B cell (primary cell): Measurements from ENCODE around the gene SLC35F3. TPM values are rescaled to one million over a fixed set of nuclear protein-coding genes. Genes with fewer than 3 reads are reported as not detected.
A peak's percentile ranks its signal among the peaks of the same experiment; 100 is the strongest.

Experiments
- ATAC-seq: fragments of 200-7000 bp; cut with Tn5 transposase; one replicate; pipeline ENCODE4 v1.10.0; 2021; ENCODE audit warnings: low read depth, mild to moderate bottlenecking, moderate number of reproducible peaks, moderate library complexity
- CTCF ChIA-PET: fragments of 350-600 bp; sonication (Branson Sonifier 250); formaldehyde crosslinking; loops from one replicate; lab custom pipeline; 2021; ENCODE audit warnings: antibody characterized with exemption, inconsistent platforms; lab: Charles Lee
- POLR2A ChIA-PET: fragments of 350-600 bp; sonication (Branson Sonifier 250); formaldehyde crosslinking; loops from one replicate; lab custom pipeline; 2021; ENCODE audit warnings: antibody characterized with exemption; lab: Charles Lee
- DNase-seq: peaks from one replicate; pipeline ENCODE4 v3.0.0; 2013
- H2AFZ ChIP-seq: 2 replicates; pipeline ENCODE4 v1.6.1; 2012; ENCODE audit warnings: mild to moderate bottlenecking, low read depth, low read length; ENCODE audit not compliant: insufficient read depth, poor library complexity, severe bottlenecking
- H3K27ac ChIP-seq, 2 donors: 1 replicate in 1 of 2; 2 replicates in 1 of 2; pipeline ENCODE4 v1.5.1; 2012 to 2013; ENCODE audit warnings: low read length in 2 of 2, mild to moderate bottlenecking in 2 of 2, moderate library complexity in 1 of 2
- H3K27me3 ChIP-seq, 4 experiments: fragments of 200-600 bp in 1 of 4; sonication (generic) in 1 of 4; replicated peaks in 1 of 4; 1 replicate in 2 of 4; 2 replicates in 2 of 4; pipeline versions ENCODE4 v1.6.1 to v1.7.0; 2013 to 2016; ENCODE audit warnings: low read length in 3 of 4, mild to moderate bottlenecking in 2 of 4, mixed read lengths in 1 of 4, moderate library complexity in 1 of 4; ENCODE audit not compliant: insufficient read depth in 4 of 4, control insufficient read depth in 3 of 4; ENCODE audit errors: control extremely low read depth in 1 of 4
- H3K36me3 ChIP-seq, 2 experiments: replicated peaks in 1 of 2; 1 replicate in 1 of 2; 2 replicates in 1 of 2; pipeline versions ENCODE4 v1.6.1 to v1.7.1; 2013; ENCODE audit warnings: low read length in 1 of 2; ENCODE audit not compliant: insufficient read depth in 2 of 2, control insufficient read depth in 1 of 2; ENCODE audit errors: control extremely low read depth in 1 of 2, extremely low read depth in 1 of 2
- H3K4me1 ChIP-seq, 2 donors: fragments of 200-600 bp in 1 of 2; sonication (generic) in 1 of 2; 1 replicate in 1 of 2; 2 replicates in 1 of 2; pipeline versions ENCODE4 v1.5.1 to v1.6.1; 2013 to 2017; ENCODE audit warnings: low read length in 2 of 2; ENCODE audit not compliant: control insufficient read depth in 2 of 2, insufficient read depth in 2 of 2
- H3K4me2 ChIP-seq: replicated peaks from 2 replicates; pipeline ENCODE3; 2012; ENCODE audit warnings: mild to moderate bottlenecking, low read depth, low read length; ENCODE audit not compliant: poor library complexity, severe bottlenecking
- H3K4me3 ChIP-seq, 5 experiments: fragments of 200-600 bp in 1 of 5; sonication (generic) in 1 of 5; 1 replicate in 3 of 5; 2 replicates in 2 of 5; pipeline versions ENCODE4 v1.5.1 to v1.7.0; 2011 to 2016; ENCODE audit warnings: low read length in 4 of 5, mild to moderate bottlenecking in 4 of 5, low read depth in 2 of 5, control low read depth in 1 of 5, moderate library complexity in 1 of 5; ENCODE audit not compliant: insufficient read depth in 1 of 5; ENCODE audit errors: control extremely low read depth in 1 of 5, extremely low read depth in 1 of 5
- H3K79me2 ChIP-seq: fragments of 200-600 bp; sonication (generic); one replicate; pipeline ENCODE4 v1.6.0; 2016; ENCODE audit warnings: low read length; ENCODE audit not compliant: control insufficient read depth, insufficient read depth
- H3K9ac ChIP-seq: fragments of 200-600 bp; sonication (generic); 2 replicates; pipeline ENCODE4 v1.6.1; 2017; ENCODE audit warnings: mild to moderate bottlenecking, low read length, moderate library complexity
- H3K9me3 ChIP-seq, 3 donors: one replicate each; pipeline versions ENCODE4 v1.6.1 to v1.7.1; 2013; ENCODE audit warnings: low read length in 2 of 3; ENCODE audit not compliant: control insufficient read depth in 2 of 3, insufficient read depth in 1 of 3; ENCODE audit errors: control extremely low read depth in 1 of 3
- H4K20me1 ChIP-seq: 2 replicates; pipeline ENCODE4 v1.6.0; 2012; ENCODE audit warnings: mild to moderate bottlenecking, low read length; ENCODE audit not compliant: insufficient read depth, control insufficient read depth, poor library complexity, severe bottlenecking
- H3K27ac Mint-ChIP-seq: one replicate; pipeline ENCODE4 v1.8.0; 2021; ENCODE audit warnings: mixed read lengths
- H3K27me3 Mint-ChIP-seq: one replicate; pipeline ENCODE4 v1.8.0; 2021; ENCODE audit warnings: mixed read lengths
- H3K4me1 Mint-ChIP-seq: one replicate; pipeline ENCODE4 v1.8.0; 2021; ENCODE audit warnings: mixed read lengths
- H3K4me3 Mint-ChIP-seq: one replicate; pipeline ENCODE4 v1.8.0; 2021; ENCODE audit warnings: mixed read lengths
- H3K9me3 Mint-ChIP-seq: one replicate; pipeline ENCODE4 v1.8.0; 2022; ENCODE audit warnings: mixed read lengths; ENCODE audit not compliant: insufficient read depth
- CTCF ChIP-seq: fragments of 200-600 bp; IDR thresholded peaks from one replicate; pipeline ENCODE4 v1.8.0; 2022; ENCODE audit warnings: antibody characterized with exemption, mild to moderate bottlenecking
- EZH2 ChIP-seq: IDR thresholded peaks from 2 replicates; pipeline ENCODE4 v1.6.1; 2012; ENCODE audit warnings: borderline replicate concordance, low read depth, mild to moderate bottlenecking, moderate library complexity, low read length; ENCODE audit not compliant: insufficient read depth, poor library complexity, severe bottlenecking
- WGBS: methylation state at CpG from one replicate; pipeline ENCODE4 v1.1.5; 2013; ENCODE audit warnings: missing lambda C conversion rate; ENCODE audit not compliant: insufficient coverage; 5-methylcytosine and 5-hydroxymethylcytosine counted together
- intact Hi-C: fragments of 100-400 bp; cut with micrococcal nuclease; formaldehyde crosslinking; loops from one replicate; pipeline ENCODE4 v1.10.0; 2022
- polyA plus RNA-seq: library from polyadenylated mRNA; depleted of rRNA; stranded (reverse); fragments of >200 nt; gene quantifications from 2 replicates; pipeline ENCODE4 v1.2.3, GENCODE V29; 2012
- total RNA-seq, 2 donors: library from RNA; stranded (reverse); fragments of 120-200 nt in 1 of 2; gene quantifications; 1 replicate in 1 of 2; 2 replicates in 1 of 2; pipeline versions ENCODE4 v1.2.3 to v1.2.4, GENCODE V29; 2013 to 2022

SLC35F3 gene
- total and polyA plus RNA-seq, 2 donors (not counting 1 experiment from before 2014, with no cell fraction given): not detected

- WGBS: 3% methylated on average over 10 of the region's 20 CpGs
- peak; percentile 78 for ATAC-seq
Observed at GRCh38 chr1:234326497-234327366, 422.3 kb downstream of the SLC35F3 start.

More at GRCh38 chr1:234326497-234327366, 422.3 kb downstream of the SLC35F3 start:
- H3K9me3 ChIP-seq: peaks cover 0 to 4% (median 0%) of the 10 kb centered on the region in 3 donors
- ChIA-PET CTCF (interaction anchor here (0.5 to 5.9 kb wide), 8 partner anchors 8 to 553 kb away, joined by 3 to 57 read pairs (median 4); partner anchors contain the start of gene COA6), POLR2A (interaction anchor here (1.5 kb wide), 1 partner anchor 47 kb away, joined by 3 read pairs; the partner anchor contains the start of gene COA6)
- H4K20me1 ChIP-seq: no peaks in the 10 kb centered on the region
- TF ChIP-seq CTCF: peak; percentile 81
- TF ChIP-seq EZH2: no peak
- H3K79me2 ChIP-seq: no peaks in the 10 kb centered on the region
- H3K4me3 Mint-ChIP-seq: peak overlapping the region; percentile 61
- no peak overlapping the region for H3K27ac Mint-ChIP-seq
- peak; percentile 72 for DNase-seq
- H3K9ac ChIP-seq: peak overlapping the region; percentile 55
- H3K4me1 Mint-ChIP-seq: peaks cover 25% of the 10 kb centered on the region
- H3K4me2 ChIP-seq: peak overlapping the region; percentile 65
- H3K27ac ChIP-seq: no peak overlapping the region
- intact Hi-C loops: no loop called here
- H3K4me3 ChIP-seq: peak overlapping the region; percentile 30 to 68 (median 56)
- peak overlapping the region; percentile 63 for H2AFZ ChIP-seq
- H3K36me3 ChIP-seq: no peaks in the 10 kb centered on the region
- peaks cover 0 to 25% (median 2%) of the 10 kb centered on the region in 4 experiments for H3K27me3 ChIP-seq
- H3K27me3 Mint-ChIP-seq: peaks cover 31% of the 10 kb centered on the region
- H3K4me1 ChIP-seq: peaks cover 0 to 26% of the 10 kb centered on the region in 2 donors
- no peaks in the 10 kb centered on the region for H3K9me3 Mint-ChIP-seq
